ENCODE results near the gene MAGI2. TPM values are rescaled to one million over a fixed set of nuclear protein-coding genes. Genes with fewer than 3 reads are reported as not detected.

Gene MAGI2
- total RNA-seq, 1 donor from 2014 or later, result 11.4 TPM

- TF ChIP-seq CTCF (IDR thresholded peaks at IDR 0.05; ENCODE audit: unreplicated experiment), result no peak
- no peak for DNase-seq (ENCODE audit: low spot score, unreplicated experiment)
- Mint-ChIP-seq H3K27me3 (no peaks in the 10 kb centered on the region), H3K36me3 (ENCODE audit: insufficient read depth) (no peaks in the 10 kb centered on the region), H3K9me3 (ENCODE audit: low read depth) (no peaks in the 10 kb centered on the region), H3K4me3 (ENCODE audit: low read depth) (no peak overlapping the region), H3K27ac (no peak overlapping the region), H3K4me1 (ENCODE audit: low read depth) (no peaks in the 10 kb centered on the region)
These were observed 76.4 kb downstream of the MAGI2 start for GRCh38 chr7:79377097-79377496.

GRCh38 chr7:79376299-79377025, 77.0 kb downstream of the MAGI2 start:
- no peaks in the 10 kb centered on the region for H3K36me3 Mint-ChIP-seq (ENCODE audit: insufficient read depth)
- H3K4me3 Mint-ChIP-seq (ENCODE audit: low read depth), result no peak overlapping the region
- TF ChIP-seq CTCF (IDR thresholded peaks at IDR 0.05; ENCODE audit: unreplicated experiment), result no peak
- DNase-seq (ENCODE audit: low spot score, unreplicated experiment), result no peak
- no peaks in the 10 kb centered on the region for H3K9me3 Mint-ChIP-seq (ENCODE audit: low read depth)
- H3K4me1 Mint-ChIP-seq (ENCODE audit: low read depth), result no peaks in the 10 kb centered on the region
- H3K27ac Mint-ChIP-seq, result no peak overlapping the region
- no peaks in the 10 kb centered on the region for H3K27me3 Mint-ChIP-seq

GRCh38 chr7:79361214-79361613, 92.3 kb downstream of the MAGI2 start:
- H3K9me3 Mint-ChIP-seq (ENCODE audit: low read depth), result peaks cover 24% of the 10 kb centered on the region
- no peaks in the 10 kb centered on the region for H3K27me3 Mint-ChIP-seq
- H3K4me1 Mint-ChIP-seq (ENCODE audit: low read depth), result peaks cover 6% of the 10 kb centered on the region
- no peak overlapping the region for H3K4me3 Mint-ChIP-seq (ENCODE audit: low read depth)
- H3K36me3 Mint-ChIP-seq (ENCODE audit: insufficient read depth), result peaks cover 1% of the 10 kb centered on the region
- TF ChIP-seq CTCF (IDR thresholded peaks at IDR 0.05; ENCODE audit: unreplicated experiment), result no peak
- H3K27ac Mint-ChIP-seq, result no peak overlapping the region
- no peak for DNase-seq (ENCODE audit: low spot score, unreplicated experiment)

GRCh38 chr7:79359827-79360226, 93.6 kb downstream of the MAGI2 start:
- H3K9me3 Mint-ChIP-seq (ENCODE audit: low read depth), result peaks cover 24% of the 10 kb centered on the region
- no peak overlapping the region for H3K4me3 Mint-ChIP-seq (ENCODE audit: low read depth)
- no peak for TF ChIP-seq CTCF (IDR thresholded peaks at IDR 0.05; ENCODE audit: unreplicated experiment)
- no peaks in the 10 kb centered on the region for H3K27me3 Mint-ChIP-seq
- no peak overlapping the region for H3K27ac Mint-ChIP-seq
- peaks cover 6% of the 10 kb centered on the region for H3K4me1 Mint-ChIP-seq (ENCODE audit: low read depth)
- no peak for DNase-seq (ENCODE audit: low spot score, unreplicated experiment)
- peaks cover 1% of the 10 kb centered on the region for H3K36me3 Mint-ChIP-seq (ENCODE audit: insufficient read depth)

- no peak for DNase-seq (ENCODE audit: low spot score, unreplicated experiment)
- peaks cover 1% of the 10 kb centered on the region for H3K36me3 Mint-ChIP-seq (ENCODE audit: insufficient read depth)
- H3K27me3 Mint-ChIP-seq, result no peaks in the 10 kb centered on the region
- no peak for TF ChIP-seq CTCF (IDR thresholded peaks at IDR 0.05; ENCODE audit: unreplicated experiment)
- H3K4me3 Mint-ChIP-seq (ENCODE audit: low read depth), result no peak overlapping the region
- peaks cover 20% of the 10 kb centered on the region for H3K9me3 Mint-ChIP-seq (ENCODE audit: low read depth)
- no peak overlapping the region for H3K27ac Mint-ChIP-seq
- peaks cover 6% of the 10 kb centered on the region for H3K4me1 Mint-ChIP-seq (ENCODE audit: low read depth)
These were observed 96.4 kb downstream of the MAGI2 start for GRCh38 chr7:79357101-79357500.
